ENCODE data around the gene VWCE.

The VWCE gene

GRCh38 chr11:61270354-61271076 lies 24.6 kb downstream of the VWCE start:
- no peak overlapping the region for H3K27ac ChIP-seq
- no peak for TF ChIP-seq CTCF (conservative IDR thresholded peaks at IDR 0.05)

- no peak overlapping the region for H3K27ac ChIP-seq
- TF ChIP-seq CTCF (conservative IDR thresholded peaks at IDR 0.05) = no peak
Measured at GRCh38 chr11:61268588-61269250, 26.4 kb downstream of the VWCE start.

- H3K27ac ChIP-seq = no peak overlapping the region
Measured at GRCh38 chr11:61267437-61267841, 27.7 kb downstream of the VWCE start.

GRCh38 chr11:61266602-61267001 lies 28.5 kb downstream of the VWCE start:
- H3K27ac ChIP-seq = no peak overlapping the region

More at GRCh38 chr11:61267437-61267841, 27.7 kb downstream of the VWCE start:
- TF ChIP-seq CTCF (conservative IDR thresholded peaks at IDR 0.05) = no peak

GRCh38 chr11:61265357-61265756 lies 29.8 kb downstream of the VWCE start:
- H3K27ac ChIP-seq = no peak overlapping the region
- TF ChIP-seq CTCF (conservative IDR thresholded peaks at IDR 0.05) = no peak

More at GRCh38 chr11:61266602-61267001, 28.5 kb downstream of the VWCE start:
- TF ChIP-seq CTCF (conservative IDR thresholded peaks at IDR 0.05) = no peak

- no peak overlapping the region for H3K27ac ChIP-seq
- TF ChIP-seq CTCF (conservative IDR thresholded peaks at IDR 0.05) = no peak
Measured at GRCh38 chr11:61264795-61265194, 30.3 kb downstream of the VWCE start.

- no peak overlapping the region for H3K27ac ChIP-seq
- no peak for TF ChIP-seq CTCF (conservative IDR thresholded peaks at IDR 0.05)
Measured at GRCh38 chr11:61264371-61264770, 30.7 kb downstream of the VWCE start.

All from VCaP (cell line).